ENCODE measurements around the gene TEAD1. TPM values are rescaled to one million over a fixed set of nuclear protein-coding genes. Genes with fewer than 3 reads are reported as not detected.
A peak's percentile ranks its signal among the peaks of the same experiment; 100 is the strongest.

Gene TEAD1
- total RNA-seq, 2 experiments from 2014 or later, result 0.43 to 0.68 TPM

DNA sequence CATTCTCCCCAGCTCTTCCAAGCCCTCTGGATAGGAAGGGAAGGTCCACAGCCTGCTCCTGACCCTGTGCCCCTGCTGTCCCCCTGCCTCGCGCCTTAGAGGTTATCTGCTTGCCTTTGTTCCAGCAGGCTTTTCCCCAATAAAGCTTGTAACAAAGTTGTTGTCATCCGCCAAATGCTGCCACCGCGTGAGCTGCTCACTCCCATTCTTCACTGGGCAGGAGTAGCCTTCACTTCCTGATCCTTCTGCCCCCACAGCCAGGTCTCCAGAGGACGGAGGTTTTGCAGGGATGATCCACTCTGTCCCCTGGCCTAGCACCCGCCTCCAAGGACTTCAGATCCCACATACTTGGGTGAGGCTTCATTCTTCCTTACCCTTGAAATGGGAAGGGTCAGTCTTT, 240.9 kb downstream of the TEAD1 start:
- no peak for DNase-seq
- Mint-ChIP-seq H3K27me3 (peaks cover 25% of the 10 kb centered on the region), H3K4me1 (no peaks in the 10 kb centered on the region), H3K36me3 (no peaks in the 10 kb centered on the region), H3K9me3 (no peaks in the 10 kb centered on the region), H3K4me3 (no peak overlapping the region), H3K27ac (no peak overlapping the region)

DNA sequence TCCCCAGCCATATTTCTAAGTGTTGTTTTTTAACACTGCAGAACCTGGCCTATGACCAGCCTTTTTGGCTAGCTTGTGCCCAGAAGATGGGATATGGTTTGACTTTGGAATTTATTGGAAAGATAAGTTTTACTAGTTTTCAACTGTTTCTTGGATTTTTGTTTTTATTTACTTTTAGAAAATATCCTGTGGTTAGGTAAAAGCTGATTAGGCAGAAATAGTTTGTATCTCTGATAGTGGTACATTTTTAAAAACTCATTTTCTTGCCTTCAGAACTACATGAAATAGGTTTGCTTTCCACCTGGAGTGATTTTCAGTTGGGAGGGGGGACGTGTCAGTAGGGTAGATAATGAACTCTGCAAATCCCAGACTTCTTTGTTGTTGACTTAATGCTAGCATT, 243.6 kb downstream of the TEAD1 start:
- Mint-ChIP-seq H3K4me3 (no peak overlapping the region), H3K27ac (no peak overlapping the region), H3K4me1 (no peaks in the 10 kb centered on the region), H3K36me3 (no peaks in the 10 kb centered on the region), H3K27me3 (peaks cover 25% of the 10 kb centered on the region), H3K9me3 (no peaks in the 10 kb centered on the region)
- no peak for DNase-seq

DNA sequence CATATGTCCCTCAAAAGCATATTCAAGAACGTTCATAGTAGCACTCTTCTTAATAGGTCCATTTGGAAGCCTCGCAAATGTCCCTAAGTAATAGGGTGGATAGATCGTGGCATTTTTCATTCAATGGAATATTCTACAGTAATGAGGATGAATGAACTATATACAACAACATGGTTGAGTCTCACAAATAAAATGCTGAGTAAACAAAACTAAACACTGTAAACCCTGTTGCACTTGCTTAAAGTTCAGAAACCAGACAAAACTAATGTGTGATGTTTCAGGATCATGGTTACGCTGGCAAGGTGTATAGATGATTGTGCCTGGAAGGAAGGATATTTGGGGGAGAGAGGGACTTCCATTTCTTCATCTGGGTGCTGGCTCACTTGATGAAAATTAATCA, 244.4 kb downstream of the TEAD1 start:
- Mint-ChIP-seq H3K27ac (no peak overlapping the region), H3K36me3 (no peaks in the 10 kb centered on the region), H3K27me3 (peaks cover 24% of the 10 kb centered on the region), H3K9me3 (no peaks in the 10 kb centered on the region), H3K4me1 (no peaks in the 10 kb centered on the region), H3K4me3 (no peak overlapping the region)
- no peak for DNase-seq

DNA sequence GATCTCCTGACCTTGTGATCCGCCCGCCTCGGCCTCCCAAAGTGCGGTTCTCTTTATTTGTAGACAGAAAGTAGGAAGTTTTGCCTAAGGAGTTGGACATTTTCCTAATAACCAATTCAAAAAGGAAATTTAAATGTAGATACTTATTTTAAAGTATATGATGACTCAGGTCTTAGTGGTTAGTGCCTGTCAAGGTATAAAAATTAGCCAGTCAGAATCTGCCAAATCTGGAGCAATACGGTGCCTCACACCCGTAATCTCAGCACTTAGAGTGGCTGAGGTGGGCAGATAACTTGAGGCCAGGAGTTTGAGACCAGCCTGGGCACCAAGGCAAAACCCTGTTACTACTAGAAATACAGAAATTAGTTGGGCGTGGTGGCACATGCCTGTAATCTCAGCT, 248.2 kb downstream of the TEAD1 start:
- Mint-ChIP-seq H3K4me3 (no peak overlapping the region), H3K4me1 (no peaks in the 10 kb centered on the region), H3K27ac (no peak overlapping the region), H3K36me3 (no peaks in the 10 kb centered on the region), H3K9me3 (no peaks in the 10 kb centered on the region), H3K27me3 (peaks cover 6% of the 10 kb centered on the region)
- DNase-seq, result no peak

DNA sequence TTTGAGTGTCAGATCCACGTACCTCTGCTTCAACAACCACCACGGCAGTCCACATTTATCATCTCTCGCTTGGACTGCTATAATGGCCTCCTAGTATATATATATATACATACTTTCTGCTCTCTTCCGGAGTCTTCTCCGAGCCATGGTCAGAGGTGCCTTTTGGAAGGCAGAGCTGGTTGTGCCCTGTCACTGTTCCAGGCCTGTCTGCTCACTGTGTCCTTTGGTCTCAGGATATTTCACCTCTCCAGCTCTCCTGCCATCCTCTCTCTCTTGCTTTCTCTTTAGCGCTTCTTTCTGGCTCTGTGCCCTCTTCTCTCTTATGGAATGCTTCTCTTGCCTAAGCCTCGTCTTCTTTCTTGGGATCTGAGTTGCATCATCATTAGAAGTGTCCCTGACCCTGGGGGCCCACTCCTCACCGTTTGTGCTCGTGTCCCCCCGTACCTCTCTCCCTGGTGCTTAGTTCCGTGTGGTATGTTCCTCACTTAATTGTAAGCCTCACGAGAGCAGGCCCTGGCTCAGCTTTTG, 248.8 kb downstream of the TEAD1 start:
- H3K4me1 Mint-ChIP-seq, result no peaks in the 10 kb centered on the region
- no peak for DNase-seq
- H3K4me3 Mint-ChIP-seq, result no peak overlapping the region
- no peaks in the 10 kb centered on the region for H3K9me3 Mint-ChIP-seq
- no peaks in the 10 kb centered on the region for H3K36me3 Mint-ChIP-seq
- no peak overlapping the region for H3K27ac Mint-ChIP-seq
- H3K27me3 Mint-ChIP-seq, result peaks cover under 1% of the 10 kb centered on the region

DNA sequence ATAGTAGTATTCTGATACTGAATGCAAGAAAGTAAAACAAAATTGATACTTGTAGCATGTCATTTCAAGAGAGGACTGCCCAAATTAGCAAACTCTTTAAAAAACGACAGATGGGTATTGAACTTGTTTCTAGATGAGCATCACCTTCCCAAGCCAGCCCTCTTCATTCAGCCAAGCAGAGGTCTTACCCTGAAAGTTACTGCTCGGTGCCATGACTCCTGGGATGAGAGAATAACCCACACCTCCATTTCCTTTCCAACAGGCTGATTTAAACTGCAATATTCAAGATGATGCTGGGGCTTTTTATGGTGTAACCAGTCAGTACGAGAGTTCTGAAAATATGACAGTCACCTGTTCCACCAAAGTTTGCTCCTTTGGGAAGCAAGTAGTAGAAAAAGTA, 250.4 kb downstream of the TEAD1 start:
- DNase-seq, result no peak
- no peak overlapping the region for H3K4me3 Mint-ChIP-seq
- no peak overlapping the region for H3K27ac Mint-ChIP-seq
- no peaks in the 10 kb centered on the region for H3K9me3 Mint-ChIP-seq
- H3K27me3 Mint-ChIP-seq, result no peaks in the 10 kb centered on the region
- no peaks in the 10 kb centered on the region for H3K36me3 Mint-ChIP-seq
- no peaks in the 10 kb centered on the region for H3K4me1 Mint-ChIP-seq

DNA sequence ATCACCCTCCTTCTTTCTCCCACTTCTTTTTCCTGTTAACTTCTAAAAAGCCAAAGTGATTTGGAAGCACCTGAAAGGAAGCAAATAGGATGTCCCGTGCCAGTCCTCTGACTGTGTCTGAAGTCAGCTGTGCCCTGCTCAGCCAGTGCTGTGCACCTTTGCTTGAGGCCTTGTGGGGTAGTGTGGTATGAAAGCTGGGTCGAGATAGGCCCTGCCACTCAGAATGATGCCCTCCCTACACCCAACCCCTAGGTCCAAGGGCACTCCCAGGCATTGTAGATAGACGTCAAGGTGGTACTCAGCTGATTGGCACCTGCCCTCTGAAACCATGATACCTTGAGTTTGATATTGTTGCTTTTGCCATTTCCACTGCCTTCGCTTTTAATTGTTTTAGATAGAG, 251.3 kb downstream of the TEAD1 start:
- no peak for DNase-seq
- H3K36me3 Mint-ChIP-seq, result no peaks in the 10 kb centered on the region

DNA sequence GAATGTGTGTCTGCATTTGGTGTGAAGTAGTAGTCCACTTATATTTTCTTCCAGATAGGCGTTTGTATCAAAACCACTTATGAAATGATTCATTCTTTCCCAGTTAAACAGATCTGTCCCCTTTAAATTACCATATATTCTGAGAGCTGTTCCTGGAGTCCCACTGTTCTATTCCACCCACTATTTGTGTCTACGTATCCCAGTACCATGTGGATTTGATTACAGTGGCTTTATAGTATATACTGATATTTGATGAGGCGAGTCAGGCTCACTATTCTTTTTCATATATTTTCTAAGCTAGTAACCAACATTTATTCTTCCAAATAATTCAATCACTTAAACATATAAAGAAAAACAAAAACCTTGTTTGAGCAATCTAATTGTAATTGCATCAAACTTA, 253.0 kb downstream of the TEAD1 start:
- Mint-ChIP-seq H3K36me3 (no peaks in the 10 kb centered on the region), H3K27me3 (peaks cover 5% of the 10 kb centered on the region), H3K27ac (no peak overlapping the region), H3K4me1 (no peaks in the 10 kb centered on the region), H3K9me3 (no peaks in the 10 kb centered on the region), H3K4me3 (no peak overlapping the region)
- DNase-seq, result no peak

More for the DNA sequence above, 251.3 kb downstream of the TEAD1 start:
- Mint-ChIP-seq H3K4me3 (no peak overlapping the region), H3K4me1 (no peaks in the 10 kb centered on the region), H3K27me3 (peaks cover 5% of the 10 kb centered on the region), H3K9me3 (no peaks in the 10 kb centered on the region), H3K27ac (no peak overlapping the region)

DNA sequence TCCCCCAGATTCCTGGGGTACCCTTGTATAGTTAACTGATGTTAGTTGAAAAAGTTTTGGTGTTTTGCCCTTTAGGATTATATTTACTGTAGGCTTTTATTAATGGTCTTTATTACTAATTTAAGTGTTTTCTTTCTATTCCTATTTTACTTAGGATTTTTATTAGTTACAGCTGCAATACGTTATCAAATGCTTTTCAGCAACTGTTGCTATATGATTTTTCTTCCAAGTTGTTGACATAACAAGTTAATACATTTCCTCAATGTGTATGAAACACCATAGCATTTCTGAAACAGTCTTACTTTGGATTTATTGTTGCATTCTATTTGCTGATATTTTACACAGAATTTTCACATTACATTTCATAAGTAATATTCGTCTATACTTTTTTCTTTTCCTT, 253.7 kb downstream of the TEAD1 start:
- DNase-seq, result no peak
- no peaks in the 10 kb centered on the region for H3K9me3 Mint-ChIP-seq
- no peak overlapping the region for H3K4me3 Mint-ChIP-seq
- no peaks in the 10 kb centered on the region for H3K4me1 Mint-ChIP-seq
- H3K27me3 Mint-ChIP-seq, result peaks cover 5% of the 10 kb centered on the region
- no peaks in the 10 kb centered on the region for H3K36me3 Mint-ChIP-seq
- no peak overlapping the region for H3K27ac Mint-ChIP-seq

DNA sequence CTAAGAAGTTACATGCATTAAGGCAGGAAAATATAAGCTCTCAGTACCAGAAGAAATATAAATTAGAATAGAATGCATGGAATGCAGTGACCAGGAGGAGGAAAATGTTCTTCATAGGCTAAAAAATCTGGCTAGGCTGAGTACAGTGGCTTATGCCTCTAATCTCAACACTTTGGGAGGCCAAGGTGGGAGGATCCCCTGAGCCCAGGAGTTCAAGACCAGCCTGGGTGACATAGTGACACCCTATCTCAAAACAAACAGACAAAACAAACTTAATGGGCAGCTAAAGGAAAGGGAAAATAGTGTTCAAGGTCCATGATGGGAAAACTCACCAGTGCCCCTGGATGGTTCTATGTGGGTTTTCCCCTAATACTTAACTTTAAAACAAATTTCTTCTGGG, 256.6 kb downstream of the TEAD1 start:
- no peaks in the 10 kb centered on the region for H3K36me3 Mint-ChIP-seq
- no peak overlapping the region for H3K4me3 Mint-ChIP-seq
- peaks cover 5% of the 10 kb centered on the region for H3K27me3 Mint-ChIP-seq
- no peak for DNase-seq
- H3K9me3 Mint-ChIP-seq, result no peaks in the 10 kb centered on the region
- peak overlapping the region; percentile 42 for H3K27ac Mint-ChIP-seq
- H3K4me1 Mint-ChIP-seq, result no peaks in the 10 kb centered on the region

DNA sequence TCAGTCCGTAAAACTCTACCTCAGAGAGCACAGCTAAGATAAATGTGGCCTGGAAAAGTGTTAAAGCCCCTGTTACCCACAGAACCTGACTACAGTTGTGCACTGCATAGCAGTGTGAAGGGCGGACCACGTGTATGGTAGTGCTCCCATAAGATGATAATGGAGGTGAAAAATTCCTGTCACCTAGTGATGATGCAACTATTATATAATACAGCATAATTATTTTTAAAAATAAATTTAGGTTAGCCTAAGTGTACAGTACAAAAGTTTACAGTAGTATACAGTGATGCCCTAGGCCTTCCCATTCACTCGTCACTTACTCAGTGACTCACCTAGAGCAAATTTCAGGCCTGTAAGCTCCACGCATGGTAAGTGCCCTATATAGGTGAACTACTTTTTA, 258.3 kb downstream of the TEAD1 start:
- H3K36me3 Mint-ChIP-seq, result no peaks in the 10 kb centered on the region
- no peak overlapping the region for H3K27ac Mint-ChIP-seq
- peaks cover 5% of the 10 kb centered on the region for H3K27me3 Mint-ChIP-seq
- H3K4me3 Mint-ChIP-seq, result no peak overlapping the region
- no peaks in the 10 kb centered on the region for H3K9me3 Mint-ChIP-seq
- no peaks in the 10 kb centered on the region for H3K4me1 Mint-ChIP-seq
- DNase-seq, result no peak

DNA sequence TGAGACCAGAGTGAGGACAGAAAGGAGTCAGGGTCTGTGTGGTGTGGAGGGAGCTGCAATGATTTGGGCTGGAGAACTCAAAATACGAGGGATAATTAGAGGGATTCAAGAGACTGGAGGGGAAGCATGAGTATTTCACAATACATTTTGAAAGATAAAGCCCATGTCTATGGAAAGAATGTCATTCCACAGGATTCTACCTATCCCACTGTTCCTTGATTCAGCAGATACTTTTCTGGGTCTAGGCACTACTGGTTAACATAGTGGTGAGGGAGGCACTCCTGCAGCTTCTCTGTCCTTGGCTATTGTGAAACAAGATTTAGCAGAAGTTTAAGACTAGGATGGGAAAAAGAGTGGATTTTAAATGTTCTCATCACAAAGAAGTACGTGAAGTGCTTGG, 262.0 kb downstream of the TEAD1 start:
- DNase-seq, result no peak
- Mint-ChIP-seq H3K27ac (no peak overlapping the region), H3K9me3 (no peaks in the 10 kb centered on the region), H3K36me3 (no peaks in the 10 kb centered on the region), H3K4me3 (no peak overlapping the region), H3K4me1 (no peaks in the 10 kb centered on the region), H3K27me3 (peaks cover 5% of the 10 kb centered on the region)

DNA sequence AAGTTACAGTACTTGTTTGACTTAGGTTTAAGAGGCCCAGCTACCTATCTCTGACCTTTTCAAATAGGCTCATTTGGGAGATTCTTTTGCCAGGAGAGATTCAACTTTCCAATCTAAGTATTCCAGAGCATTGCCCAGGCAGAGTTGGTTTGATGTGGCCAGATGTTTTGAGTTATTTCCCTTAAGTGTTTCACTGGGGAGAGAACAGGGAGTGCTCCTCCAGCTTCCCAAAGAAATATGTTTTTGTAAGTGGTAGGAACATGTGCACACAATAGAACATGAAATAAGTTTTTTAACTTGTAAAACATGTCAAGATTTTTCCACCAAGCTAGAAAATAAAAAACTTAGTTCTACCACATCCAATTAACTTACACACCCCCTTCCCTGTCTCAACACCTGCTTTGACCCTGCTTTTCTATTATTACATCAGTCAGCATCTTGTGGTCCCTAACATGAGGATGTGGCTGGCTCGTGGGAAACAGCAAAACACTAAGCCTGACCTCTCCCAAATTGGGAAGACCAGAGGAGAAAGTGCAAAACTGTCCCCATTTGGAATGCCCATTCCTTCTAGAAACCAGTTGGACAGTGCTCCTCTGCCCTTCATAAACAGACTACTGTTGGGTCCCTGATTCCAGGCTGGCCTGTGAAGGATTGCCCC, 264.5 kb downstream of the TEAD1 start:
- H3K36me3 Mint-ChIP-seq, result no peaks in the 10 kb centered on the region
- no peak for DNase-seq
- H3K27ac Mint-ChIP-seq, result no peak overlapping the region
- peaks cover 14% of the 10 kb centered on the region for H3K27me3 Mint-ChIP-seq
- H3K9me3 Mint-ChIP-seq, result no peaks in the 10 kb centered on the region
- H3K4me1 Mint-ChIP-seq, result no peaks in the 10 kb centered on the region
- no peak overlapping the region for H3K4me3 Mint-ChIP-seq

DNA sequence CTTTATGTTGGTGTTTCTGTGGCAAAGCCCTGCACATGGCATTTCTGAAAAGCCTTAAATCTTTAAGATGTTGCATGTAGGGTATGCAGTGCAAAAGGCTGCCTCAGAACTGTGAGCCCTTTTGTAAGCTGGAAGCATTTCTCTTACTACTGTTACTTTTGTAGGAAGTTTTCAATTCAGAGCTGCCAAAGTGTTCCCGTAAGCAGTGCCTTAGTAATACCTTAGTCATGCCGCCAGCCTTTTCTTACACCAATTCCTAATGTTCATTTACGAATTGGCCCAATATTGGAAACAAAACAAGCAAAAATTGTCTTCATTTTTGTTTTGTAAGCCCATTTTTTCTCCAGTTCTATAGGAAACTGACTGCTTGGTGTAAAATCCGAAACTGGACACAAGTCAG, 267.4 kb downstream of the TEAD1 start:
- no peaks in the 10 kb centered on the region for H3K4me1 Mint-ChIP-seq
- H3K27ac Mint-ChIP-seq, result no peak overlapping the region
- no peak overlapping the region for H3K4me3 Mint-ChIP-seq
- DNase-seq, result no peak
- peaks cover 23% of the 10 kb centered on the region for H3K27me3 Mint-ChIP-seq
- H3K9me3 Mint-ChIP-seq, result peaks cover 3% of the 10 kb centered on the region
- H3K36me3 Mint-ChIP-seq, result no peaks in the 10 kb centered on the region

DNA sequence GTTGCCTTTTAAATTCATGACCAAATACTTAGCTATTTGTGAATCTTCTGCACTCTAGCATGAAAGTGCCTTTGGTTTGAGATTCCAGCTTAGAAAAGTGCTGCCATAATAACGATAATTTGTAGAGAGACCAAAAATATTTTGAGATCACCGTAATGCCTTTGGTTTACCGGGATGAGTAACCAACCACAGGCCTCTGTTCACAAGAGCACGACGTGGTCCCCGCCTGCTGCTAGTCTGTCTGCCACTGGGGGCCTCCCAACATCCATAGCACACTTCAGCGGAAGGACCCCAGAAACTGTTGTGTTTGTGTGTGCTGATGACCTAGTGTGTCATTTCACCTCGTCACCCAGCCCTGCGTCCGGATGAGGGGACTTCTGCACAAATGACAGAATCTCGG, 267.9 kb downstream of the TEAD1 start:
- H3K4me3 Mint-ChIP-seq, result no peak overlapping the region
- H3K27ac Mint-ChIP-seq, result no peak overlapping the region
- no peaks in the 10 kb centered on the region for H3K4me1 Mint-ChIP-seq

DNA sequence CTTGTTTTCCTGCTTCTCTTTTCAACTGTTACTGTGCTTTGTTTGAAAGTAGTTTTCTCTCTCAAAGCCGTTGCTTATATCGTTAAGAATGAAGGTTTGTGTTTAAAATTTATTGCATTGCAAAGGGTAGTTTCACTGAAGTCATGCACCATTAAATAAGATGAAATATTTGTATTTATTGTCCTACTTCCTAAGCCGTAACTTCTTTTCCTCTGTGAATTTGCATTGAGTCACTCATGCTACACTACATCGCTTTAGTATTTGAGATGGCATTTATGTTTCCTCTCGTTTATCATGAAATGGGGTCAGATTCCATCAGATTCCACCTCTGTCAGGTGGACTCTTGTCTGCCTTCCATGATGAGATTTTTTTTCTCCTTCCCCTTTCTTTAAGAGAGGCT, 269.1 kb downstream of the TEAD1 start:
- Mint-ChIP-seq H3K9me3 (peaks cover 5% of the 10 kb centered on the region), H3K4me3 (no peak overlapping the region), H3K36me3 (no peaks in the 10 kb centered on the region), H3K27ac (no peak overlapping the region), H3K4me1 (no peaks in the 10 kb centered on the region), H3K27me3 (peaks cover 24% of the 10 kb centered on the region)
- no peak for DNase-seq

More for the DNA sequence above, 267.9 kb downstream of the TEAD1 start:
- H3K9me3 Mint-ChIP-seq, result peaks cover 5% of the 10 kb centered on the region
- peaks cover 24% of the 10 kb centered on the region for H3K27me3 Mint-ChIP-seq
- H3K36me3 Mint-ChIP-seq, result no peaks in the 10 kb centered on the region
- DNase-seq, result no peak

Data from activated naive CD8-positive, alpha-beta T cell treated with anti-CD3 and anti-CD28 coated beads for 36 hours (primary cell).